ENCODE measurements around the gene ADGRB3. TPM values are rescaled to one million over a fixed set of nuclear protein-coding genes. Genes with fewer than 3 reads are reported as not detected.

ADGRB3 gene
- 1 to 10 TPM; 1.1 to 7.3 (median 3.0) TPM for total RNA-seq

DNA sequence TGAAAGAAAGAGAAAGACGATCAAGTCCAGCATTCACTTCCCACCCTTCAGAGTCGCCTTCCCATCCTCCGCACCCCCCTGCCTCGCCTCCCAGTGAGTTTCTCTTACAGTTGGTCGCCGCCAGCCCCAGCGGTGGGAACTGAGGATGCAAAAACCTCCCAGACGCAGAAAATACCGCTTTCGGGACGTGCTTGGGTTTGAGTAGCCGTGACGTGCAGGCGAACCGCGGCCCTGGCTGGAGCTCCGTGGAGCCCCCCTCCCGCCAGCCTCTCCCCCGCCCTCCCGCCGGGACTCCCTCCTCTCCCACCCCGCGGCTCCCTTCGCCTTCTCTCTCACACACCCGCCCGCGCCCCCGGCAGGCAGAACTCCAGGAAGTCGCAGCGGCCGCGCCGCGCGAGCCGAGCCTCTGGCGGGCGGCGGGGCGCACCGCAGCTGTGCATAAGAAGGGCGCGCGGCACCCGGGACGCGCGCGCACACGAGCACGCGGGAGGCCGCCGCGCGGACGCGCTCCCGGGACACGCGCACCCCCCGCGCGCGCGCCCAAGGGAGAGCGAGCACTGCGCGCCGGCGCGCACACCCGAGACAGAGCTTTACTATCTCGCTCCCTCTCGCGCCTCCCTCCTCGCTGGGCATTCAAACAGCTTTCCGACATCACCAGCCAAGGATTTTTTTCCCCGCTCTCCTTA lies at the start of gene ADGRB3:
Gene ADGRB3 (plus strand): TSS at position 557 of the 686 bp plus-strand sequence. CDS start 3,394 bp downstream, outside the sequence.
- Histone ChIP-seq H3K27ac (peak within 1 kb of the TSS; percentile 61 to 80 (median 74)), H3K36me3 (no peaks in the 10 kb centered on the region), H3K4me1 (peaks cover 6 to 20% (median 9%) of the 10 kb centered on the region in 4 donors), H3K27me3 (no peaks in the 10 kb centered on the region), H3K9me3 (no peaks in the 10 kb centered on the region), H3K4me3 (peak within 1 kb of the TSS; percentile 55 to 82 (median 70))
- peak; percentile 60 to 95 for DNase-seq
- TF ChIP-seq POLR2AphosphoS5 (IDR thresholded peaks at IDR 0.05) (peak in 1 of 2 donors; percentile 22), EP300 (IDR thresholded peaks at IDR 0.05) (no peak)
- TF ChIP-seq, protein P1, sequence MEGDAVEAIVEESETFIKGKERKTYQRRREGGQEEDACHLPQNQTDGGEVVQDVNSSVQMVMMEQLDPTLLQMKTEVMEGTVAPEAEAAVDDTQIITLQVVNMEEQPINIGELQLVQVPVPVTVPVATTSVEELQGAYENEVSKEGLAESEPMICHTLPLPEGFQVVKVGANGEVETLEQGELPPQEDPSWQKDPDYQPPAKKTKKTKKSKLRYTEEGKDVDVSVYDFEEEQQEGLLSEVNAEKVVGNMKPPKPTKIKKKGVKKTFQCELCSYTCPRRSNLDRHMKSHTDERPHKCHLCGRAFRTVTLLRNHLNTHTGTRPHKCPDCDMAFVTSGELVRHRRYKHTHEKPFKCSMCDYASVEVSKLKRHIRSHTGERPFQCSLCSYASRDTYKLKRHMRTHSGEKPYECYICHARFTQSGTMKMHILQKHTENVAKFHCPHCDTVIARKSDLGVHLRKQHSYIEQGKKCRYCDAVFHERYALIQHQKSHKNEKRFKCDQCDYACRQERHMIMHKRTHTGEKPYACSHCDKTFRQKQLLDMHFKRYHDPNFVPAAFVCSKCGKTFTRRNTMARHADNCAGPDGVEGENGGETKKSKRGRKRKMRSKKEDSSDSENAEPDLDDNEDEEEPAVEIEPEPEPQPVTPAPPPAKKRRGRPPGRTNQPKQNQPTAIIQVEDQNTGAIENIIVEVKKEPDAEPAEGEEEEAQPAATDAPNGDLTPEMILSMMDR (IDR thresholded peaks at IDR 0.05): peak in 3 of 6 experiments; percentile 26 to 46 (median 35)
- peak; percentile 87 to 94 for ATAC-seq (ENCODE audit: low FRiP score in 2 of 2)
- WGBS, 2 donors: 1 to 2% methylated on average over 25 to 41 of the region's 79 CpGs

DNA sequence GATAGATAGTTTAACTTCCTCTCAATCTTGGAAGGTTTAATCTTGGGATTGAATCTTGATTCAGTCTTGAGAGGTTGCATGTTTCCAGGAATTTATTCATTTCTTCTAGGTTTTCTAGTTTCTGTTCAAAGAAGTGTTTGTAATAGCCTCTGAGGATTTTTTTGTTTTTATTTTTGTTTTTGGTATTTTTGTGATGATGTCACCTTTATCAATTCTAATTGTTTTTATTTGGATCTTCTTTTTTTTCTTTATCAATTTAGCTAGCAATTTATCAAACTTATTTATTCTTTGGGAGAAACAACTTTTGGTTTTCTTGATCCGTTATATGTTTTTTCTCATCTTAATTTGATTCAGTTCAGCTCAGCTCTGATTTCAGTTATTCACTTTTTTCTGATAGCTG lies 41.5 kb upstream of the ADGRB3 start:
- H3K4me3 ChIP-seq: no peak overlapping the region
- 83 to 94% methylated on average over 1 of the region's 1 CpG for WGBS, 2 donors

DNA sequence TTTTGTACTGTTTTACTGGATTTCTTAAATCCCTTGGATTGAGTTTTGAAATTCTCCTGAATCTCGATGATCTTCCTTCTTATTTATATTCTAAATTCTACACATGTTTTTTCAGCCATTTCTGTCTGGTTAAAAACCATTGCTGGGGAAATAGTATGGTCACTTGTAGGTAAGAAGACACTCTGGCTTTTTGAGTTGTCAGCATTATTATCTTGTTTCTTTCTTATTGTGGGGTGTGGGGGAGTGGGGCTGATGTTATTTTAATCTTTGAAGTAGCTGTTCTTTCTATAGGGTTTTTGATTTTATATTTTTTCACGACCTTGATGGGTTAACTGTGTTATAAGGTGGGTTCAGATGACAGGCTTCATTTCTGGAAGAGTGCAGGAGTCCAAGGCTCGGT lies 37.4 kb upstream of the ADGRB3 start:
- H3K27ac ChIP-seq: no peak overlapping the region
- no peak for DNase-seq
- H3K4me1 ChIP-seq: no peaks in the 10 kb centered on the region
- H3K9me3 ChIP-seq: peaks cover 0 to 4% (median 0%) of the 10 kb centered on the region in 4 donors
- no peaks in the 10 kb centered on the region for H3K36me3 ChIP-seq
- H3K27me3 ChIP-seq: no peaks in the 10 kb centered on the region
- ATAC-seq (ENCODE audit: low FRiP score in 2 of 2): no peak
- 51 to 64% methylated on average over 3 of the region's 3 CpGs for WGBS, 2 donors
- TF ChIP-seq POLR2A (IDR thresholded peaks at IDR 0.05) (no peak), EP300 (IDR thresholded peaks at IDR 0.05) (no peak), POLR2AphosphoS5 (IDR thresholded peaks at IDR 0.05) (no peak)
- TF ChIP-seq, protein P1 (IDR thresholded peaks at IDR 0.05): no peak
- no peak overlapping the region for H3K4me3 ChIP-seq

More for the DNA sequence above, 41.5 kb upstream of the ADGRB3 start:
- TF ChIP-seq EP300 (IDR thresholded peaks at IDR 0.05) (no peak), POLR2AphosphoS5 (IDR thresholded peaks at IDR 0.05) (no peak), POLR2A (IDR thresholded peaks at IDR 0.05) (no peak)
- TF ChIP-seq, protein P1 (IDR thresholded peaks at IDR 0.05): no peak
- Histone ChIP-seq H3K27me3 (no peaks in the 10 kb centered on the region), H3K9me3 (peaks cover 0 to 5% (median 2%) of the 10 kb centered on the region in 4 donors), H3K27ac (no peak overlapping the region), H3K36me3 (no peaks in the 10 kb centered on the region), H3K4me1 (no peaks in the 10 kb centered on the region)
- ATAC-seq (ENCODE audit: low FRiP score in 2 of 2) (no peak), DNase-seq (no peak)

DNA sequence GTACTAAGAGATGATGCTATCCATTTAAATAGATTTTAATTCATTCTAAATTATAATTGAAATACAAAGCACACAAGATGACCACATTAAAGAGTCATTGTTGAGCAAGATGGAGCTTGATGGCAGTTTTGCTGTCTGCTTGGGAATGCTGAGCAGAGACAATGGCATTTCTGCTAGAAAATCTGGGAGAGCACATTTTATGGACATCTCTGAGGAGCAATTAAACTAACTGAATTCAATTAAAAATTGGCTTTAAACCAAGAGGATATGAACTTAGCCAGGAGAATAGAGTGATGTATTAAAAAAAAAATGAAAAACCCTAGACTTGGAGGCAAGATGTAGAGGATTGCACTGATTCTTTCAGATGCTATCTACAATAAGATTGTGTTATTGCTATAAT lies 19.1 kb upstream of the ADGRB3 start:
- TF ChIP-seq POLR2AphosphoS5 (IDR thresholded peaks at IDR 0.05) (no peak), EP300 (IDR thresholded peaks at IDR 0.05) (no peak), POLR2A (IDR thresholded peaks at IDR 0.05) (no peak)
- TF ChIP-seq, protein P1 (IDR thresholded peaks at IDR 0.05): no peak
- ATAC-seq (ENCODE audit: low FRiP score in 2 of 2) (no peak), DNase-seq (no peak)
- no peaks in the 10 kb centered on the region for H3K27me3 ChIP-seq
- H3K9me3 ChIP-seq: no peaks in the 10 kb centered on the region
- H3K27ac ChIP-seq: no peak overlapping the region
- H3K36me3 ChIP-seq: no peaks in the 10 kb centered on the region
- no peaks in the 10 kb centered on the region for H3K4me1 ChIP-seq
- H3K4me3 ChIP-seq: no peak overlapping the region

DNA sequence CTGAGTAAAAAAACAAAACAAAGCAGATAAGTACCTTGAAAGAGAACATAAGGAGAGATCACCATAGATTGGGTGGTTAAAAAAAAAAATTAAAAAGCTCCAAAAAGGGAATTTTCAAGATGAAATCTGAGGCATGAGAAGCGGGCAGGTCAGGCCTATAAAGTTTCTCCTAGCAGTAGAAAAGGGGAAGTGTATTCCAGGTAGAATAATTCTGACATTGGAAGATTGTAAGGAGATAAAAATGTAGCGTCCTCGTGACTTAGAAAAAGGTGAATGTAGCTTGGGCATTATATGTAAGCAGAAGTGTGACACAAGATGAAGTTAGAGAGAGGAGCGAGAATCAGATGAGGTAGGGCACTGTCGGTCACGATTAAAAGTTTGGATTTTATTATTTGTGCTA lies 9.1 kb upstream of the ADGRB3 start:
- H3K9me3 ChIP-seq: no peaks in the 10 kb centered on the region
- no peak for DNase-seq
- H3K4me3 ChIP-seq: no peak overlapping the region
- TF ChIP-seq POLR2AphosphoS5 (IDR thresholded peaks at IDR 0.05) (no peak), POLR2A (IDR thresholded peaks at IDR 0.05) (no peak), EP300 (IDR thresholded peaks at IDR 0.05) (no peak)
- TF ChIP-seq, protein P1 (IDR thresholded peaks at IDR 0.05): no peak
- H3K27ac ChIP-seq: no peak overlapping the region
- 90 to 91% methylated on average over 6 of the region's 6 CpGs for WGBS, 2 donors
- H3K4me1 ChIP-seq: no peaks in the 10 kb centered on the region
- no peaks in the 10 kb centered on the region for H3K27me3 ChIP-seq
- H3K36me3 ChIP-seq: no peaks in the 10 kb centered on the region
- ATAC-seq (ENCODE audit: low FRiP score in 2 of 2): no peak

Measured in upper lobe of left lung (tissue), 6 donors.